KMS-11 (cell line): ENCODE measurements around the gene TADA1.
A peak's percentile ranks its signal among the peaks of the same experiment; 100 is the strongest.

Experiments
- H2AFZ ChIP-seq: fragments of 200-600 bp; sonication (generic); 2 replicates; pipeline ENCODE4 v1.6.1; 2016; ENCODE audit warnings: antibody characterized with exemption, mixed run types, low read depth
- H3K27ac ChIP-seq: fragments of 200-600 bp; sonication (generic); 2 replicates; pipeline ENCODE4 v1.6.1; 2016; ENCODE audit warnings: mild to moderate bottlenecking, mixed run types
- H3K27me3 ChIP-seq: fragments of 200-600 bp; sonication (generic); 2 replicates; pipeline ENCODE4 v1.6.1; 2017; ENCODE audit warnings: mild to moderate bottlenecking, low read depth, mixed run types, moderate library complexity; ENCODE audit not compliant: insufficient read depth
- H3K36me3 ChIP-seq: fragments of 200-600 bp; sonication (generic); 2 replicates; pipeline ENCODE4 v1.6.1; 2017; ENCODE audit warnings: mild to moderate bottlenecking, mixed run types; ENCODE audit not compliant: insufficient read depth
- H3K4me1 ChIP-seq: fragments of 200-600 bp; sonication (generic); 2 replicates; pipeline ENCODE4 v1.6.1; 2016; ENCODE audit warnings: mild to moderate bottlenecking, low read depth, mixed run types; ENCODE audit not compliant: poor library complexity, severe bottlenecking
- H3K4me2 ChIP-seq: fragments of 200-600 bp; sonication (generic); 2 replicates; pipeline ENCODE4 v1.7.0; 2016; ENCODE audit warnings: mild to moderate bottlenecking, mixed run types
- H3K4me3 ChIP-seq: fragments of 200-600 bp; sonication (generic); IDR thresholded peaks from 2 replicates; pipeline ENCODE4 v1.6.1; 2017; ENCODE audit warnings: low read depth, low read length, mixed read lengths; ENCODE audit not compliant: insufficient read depth
- H3K79me2 ChIP-seq: fragments of 200-600 bp; sonication (generic); 2 replicates; pipeline ENCODE4 v1.6.1; 2016; ENCODE audit warnings: low read depth, mixed run types; ENCODE audit not compliant: insufficient read depth
- H3K9ac ChIP-seq: fragments of 200-600 bp; sonication (generic); 2 replicates; pipeline ENCODE4 v1.6.1; 2016; ENCODE audit warnings: mild to moderate bottlenecking, mixed run types
- H4K20me1 ChIP-seq: fragments of 200-600 bp; sonication (generic); 2 replicates; pipeline ENCODE4 v1.6.1; 2016; ENCODE audit warnings: mild to moderate bottlenecking, mixed run types; ENCODE audit not compliant: insufficient read depth
- CTCF ChIP-seq: fragments of 200-600 bp; sonication (generic); conservative IDR thresholded peaks from 2 replicates; pipeline ENCODE4 v1.6.1; 2017; ENCODE audit warnings: low read depth, mild to moderate bottlenecking, antibody characterized with exemption, low read length, moderate library complexity, mixed read lengths

Gene TADA1

GRCh38 chr1:166875734-166876539 is at the start of gene TADA1:
Gene TADA1, minus strand, starts transcription at chr1:166876264. Its CDS starts 31 bp downstream, at chr1:166876233.
- TF ChIP-seq CTCF = no peak

GRCh38 chr1:166924823-166925541 is 48.9 kb upstream of the TADA1 start:
- H2AFZ ChIP-seq = no peak overlapping the region
- no peak overlapping the region for H3K27ac ChIP-seq

More at GRCh38 chr1:166875734-166876539, at the start of gene TADA1:
- Histone ChIP-seq H3K4me3 (peak within 1 kb of the TSS; percentile 92), H3K36me3 (no peaks in the 10 kb centered on the region), H3K4me2 (peak within 1 kb of the TSS; percentile 96), H3K27ac (peak within 1 kb of the TSS; percentile 83), H3K79me2 (peaks cover 47% of the 10 kb centered on the region), H3K9ac (peak within 1 kb of the TSS; percentile 93), H4K20me1 (no peaks in the 10 kb centered on the region), H2AFZ (peak within 1 kb of the TSS; percentile 70), H3K4me1 (peaks cover 50% of the 10 kb centered on the region), H3K27me3 (no peaks in the 10 kb centered on the region)

GRCh38 chr1:166920561-166921475 is 44.8 kb upstream of the TADA1 start:
- H4K20me1 ChIP-seq = no peaks in the 10 kb centered on the region
- H2AFZ ChIP-seq = no peak overlapping the region
- H3K36me3 ChIP-seq = no peaks in the 10 kb centered on the region
- no peak for TF ChIP-seq CTCF
- no peaks in the 10 kb centered on the region for H3K27me3 ChIP-seq
- no peak overlapping the region for H3K4me3 ChIP-seq
- no peak overlapping the region for H3K27ac ChIP-seq
- H3K4me1 ChIP-seq = no peaks in the 10 kb centered on the region
- no peaks in the 10 kb centered on the region for H3K79me2 ChIP-seq
- no peak overlapping the region for H3K4me2 ChIP-seq
- no peak overlapping the region for H3K9ac ChIP-seq

More at GRCh38 chr1:166924823-166925541, 48.9 kb upstream of the TADA1 start:
- H3K27me3 ChIP-seq = no peaks in the 10 kb centered on the region
- no peak for TF ChIP-seq CTCF
- no peaks in the 10 kb centered on the region for H3K79me2 ChIP-seq
- no peaks in the 10 kb centered on the region for H3K4me1 ChIP-seq
- no peak overlapping the region for H3K9ac ChIP-seq
- no peaks in the 10 kb centered on the region for H4K20me1 ChIP-seq
- no peaks in the 10 kb centered on the region for H3K36me3 ChIP-seq
- no peak overlapping the region for H3K4me3 ChIP-seq
- H3K4me2 ChIP-seq = no peak overlapping the region

- no peaks in the 10 kb centered on the region for H3K36me3 ChIP-seq
- no peak overlapping the region for H3K27ac ChIP-seq
- H4K20me1 ChIP-seq = no peaks in the 10 kb centered on the region
- H3K9ac ChIP-seq = no peak overlapping the region
- H2AFZ ChIP-seq = no peak overlapping the region
- no peaks in the 10 kb centered on the region for H3K27me3 ChIP-seq
- H3K4me2 ChIP-seq = no peak overlapping the region
- no peaks in the 10 kb centered on the region for H3K4me1 ChIP-seq
- TF ChIP-seq CTCF = no peak
- H3K79me2 ChIP-seq = no peaks in the 10 kb centered on the region
- H3K4me3 ChIP-seq = no peak overlapping the region
These were observed 42.9 kb upstream of the TADA1 start for GRCh38 chr1:166918956-166919316.
